ENCODE data around the gene SRCAP. TPM values are rescaled to one million over a fixed set of nuclear protein-coding genes. Genes with fewer than 3 reads are reported as not detected.

Gene SRCAP
- total RNA-seq, 2 experiments from 2014 or later: 86.3 to 93.3 TPM

DNA sequence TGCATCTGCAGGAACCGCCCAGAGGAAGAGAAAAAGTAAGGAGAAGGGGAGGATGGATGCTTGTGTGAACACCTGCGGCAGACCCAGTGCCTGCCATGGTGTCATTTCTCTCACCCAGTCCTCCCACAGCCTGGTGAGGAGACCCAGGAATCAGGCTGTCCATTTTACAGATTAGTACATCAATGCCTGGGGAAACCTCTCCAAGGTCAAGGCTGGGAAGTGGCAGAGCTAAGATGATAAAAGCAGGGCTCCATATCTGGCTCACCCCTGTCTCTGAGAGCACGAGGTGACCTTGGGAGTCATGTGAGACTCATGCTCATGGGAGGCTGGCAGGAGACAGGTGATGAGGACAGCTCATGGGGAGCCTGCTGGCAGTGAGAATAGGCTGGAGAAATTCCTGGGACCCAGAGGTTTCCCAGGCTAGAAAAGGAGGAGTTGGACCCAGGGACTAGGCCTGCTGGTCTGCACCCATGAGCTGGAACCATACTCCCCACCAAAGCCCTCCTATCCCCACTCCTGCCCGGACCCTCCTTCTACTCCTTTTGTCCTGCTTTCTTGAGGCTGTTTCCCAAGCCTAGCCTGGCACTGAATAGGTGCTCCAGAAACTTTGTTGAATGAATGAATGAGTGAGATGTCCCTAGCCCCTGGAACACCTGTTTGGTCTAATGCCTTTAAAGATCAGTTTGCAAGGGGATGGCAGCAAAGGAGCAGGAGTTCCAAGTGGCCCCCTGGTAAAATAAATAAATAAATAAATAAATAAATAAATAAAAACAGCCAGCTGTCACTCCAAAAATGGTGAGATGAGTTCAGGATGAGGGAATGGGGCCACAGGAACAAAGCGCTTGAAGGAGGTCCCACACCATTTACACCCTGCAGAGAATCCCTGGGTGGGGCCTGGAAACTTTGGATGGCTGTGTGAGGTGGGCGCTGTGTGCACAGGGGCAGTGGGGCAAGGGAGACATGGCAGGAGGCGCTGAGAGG lies 86.4 kb downstream of the SRCAP start:
- no peak for ATAC-seq
- no peaks in the 10 kb centered on the region for H3K9me3 Mint-ChIP-seq (ENCODE audit: low read depth)
- peaks cover 22% of the 10 kb centered on the region for H3K27me3 Mint-ChIP-seq
- peaks cover 5% of the 10 kb centered on the region for H3K4me1 Mint-ChIP-seq
- no peak for DNase-seq
- peak overlapping the region; percentile 57 for H3K4me3 Mint-ChIP-seq
- CTCF ChIA-PET: interaction anchor here (0.9 to 1.7 kb wide), 6 partner anchors 8 to 88 kb away, joined by 3 to 5 read pairs (median 3); no protein-coding TSS in a partner anchor
- no peaks in the 10 kb centered on the region for H3K36me3 Mint-ChIP-seq
- no peak overlapping the region for H3K27ac Mint-ChIP-seq

DNA sequence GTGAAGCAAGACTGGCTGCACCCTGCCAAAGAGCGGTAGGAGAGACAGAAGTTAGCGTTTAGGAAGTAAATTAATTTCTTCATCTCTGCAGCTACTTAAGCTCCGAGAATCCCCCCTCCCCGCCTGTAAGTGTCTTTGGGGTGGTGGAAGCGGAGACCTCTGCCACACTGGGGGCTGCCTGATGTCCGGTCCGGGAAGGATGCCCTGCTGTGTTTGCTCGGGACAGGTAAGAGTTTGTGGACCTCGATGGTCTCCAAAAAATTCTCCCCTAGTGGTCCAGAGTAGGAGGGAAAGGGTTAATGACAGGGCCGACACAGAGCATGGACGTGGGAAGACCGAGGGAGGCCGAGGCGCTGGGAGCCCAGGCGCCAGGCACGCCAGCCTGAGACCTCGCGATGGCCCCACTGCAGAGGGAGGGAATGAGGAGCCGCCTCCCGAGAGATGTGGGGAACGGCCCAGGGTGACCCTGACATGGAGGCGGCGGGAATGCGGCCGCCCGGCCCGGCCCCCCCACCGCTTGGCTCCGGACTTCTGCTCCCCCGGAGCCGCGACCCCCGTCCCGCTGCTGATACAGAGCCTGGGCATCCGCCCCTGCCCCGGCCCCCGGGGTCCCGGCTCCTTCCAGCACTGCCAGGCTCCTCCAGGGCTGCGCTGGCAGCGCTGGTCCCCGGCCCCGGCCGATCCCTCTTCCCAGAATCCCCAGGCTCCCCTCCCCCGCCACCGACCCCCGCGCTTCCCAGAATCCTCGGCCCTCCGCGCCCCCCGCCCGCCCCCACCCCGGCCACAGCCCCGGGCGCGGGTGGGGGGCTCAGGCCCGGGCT lies 87.4 kb downstream of the SRCAP start:
- no peaks in the 10 kb centered on the region for H3K36me3 Mint-ChIP-seq
- peak; percentile 59 for ATAC-seq
- H3K4me3 Mint-ChIP-seq: peak overlapping the region; percentile 57
- peaks cover 22% of the 10 kb centered on the region for H3K27me3 Mint-ChIP-seq
- no peak overlapping the region for H3K27ac Mint-ChIP-seq
- peaks cover 5% of the 10 kb centered on the region for H3K4me1 Mint-ChIP-seq
- no peak for DNase-seq
- CTCF ChIA-PET: interaction anchor here (0.9 to 1.7 kb wide), 3 partner anchors 11 to 28 kb away, joined by 3 to 5 read pairs (median 4); no protein-coding TSS in a partner anchor
- H3K9me3 Mint-ChIP-seq (ENCODE audit: low read depth): no peaks in the 10 kb centered on the region

DNA sequence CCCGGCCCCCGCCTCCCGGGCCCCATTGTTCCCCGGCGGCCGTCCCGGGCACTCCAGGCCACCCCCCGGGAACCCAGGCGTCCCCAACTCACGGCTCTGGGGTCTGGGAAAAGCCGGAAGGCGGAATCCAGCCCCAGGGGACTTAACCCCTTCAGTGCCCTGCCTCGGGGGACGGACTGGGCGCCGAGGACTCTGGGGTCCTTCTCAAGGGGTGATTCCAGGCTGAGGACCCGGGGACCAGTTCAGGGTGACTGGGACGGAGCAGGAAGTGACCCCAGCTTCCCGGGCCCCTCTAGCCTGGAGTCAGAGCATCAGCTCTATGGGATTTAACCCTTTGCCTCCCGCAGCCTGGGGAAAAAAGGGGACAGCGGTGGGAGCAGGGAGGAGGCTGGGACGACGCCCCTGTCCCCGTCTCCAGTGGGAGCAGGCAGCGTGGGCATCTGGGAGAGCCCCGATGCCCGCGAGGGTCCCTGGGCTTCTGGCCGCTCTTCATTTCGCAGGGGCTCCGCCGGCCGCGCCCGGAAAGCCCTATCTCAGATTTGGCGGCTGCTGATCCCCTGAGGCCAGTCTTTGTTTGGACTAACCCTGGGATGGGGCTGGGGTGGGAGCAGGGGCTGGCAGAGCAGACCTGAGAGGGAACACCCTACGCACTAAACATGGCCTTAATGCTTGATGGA lies 88.1 kb downstream of the SRCAP start, which contains the start of gene ZNF629:
TSS of gene ZNF629 (minus strand) at position 270 of the 677 bp plus-strand sequence. CDS start 2,723 bp downstream, outside the sequence.
- H3K36me3 Mint-ChIP-seq: no peaks in the 10 kb centered on the region
- H3K9me3 Mint-ChIP-seq (ENCODE audit: low read depth): no peaks in the 10 kb centered on the region
- H3K27me3 Mint-ChIP-seq: peaks cover 22% of the 10 kb centered on the region
- DNase-seq (no peak), ATAC-seq (peak; percentile 53)
- H3K27ac Mint-ChIP-seq: peak within 1 kb of the TSS; percentile 15
- peaks cover 5% of the 10 kb centered on the region for H3K4me1 Mint-ChIP-seq
- peak within 1 kb of the TSS; percentile 72 for H3K4me3 Mint-ChIP-seq
- CTCF ChIA-PET: no interaction called here

DNA sequence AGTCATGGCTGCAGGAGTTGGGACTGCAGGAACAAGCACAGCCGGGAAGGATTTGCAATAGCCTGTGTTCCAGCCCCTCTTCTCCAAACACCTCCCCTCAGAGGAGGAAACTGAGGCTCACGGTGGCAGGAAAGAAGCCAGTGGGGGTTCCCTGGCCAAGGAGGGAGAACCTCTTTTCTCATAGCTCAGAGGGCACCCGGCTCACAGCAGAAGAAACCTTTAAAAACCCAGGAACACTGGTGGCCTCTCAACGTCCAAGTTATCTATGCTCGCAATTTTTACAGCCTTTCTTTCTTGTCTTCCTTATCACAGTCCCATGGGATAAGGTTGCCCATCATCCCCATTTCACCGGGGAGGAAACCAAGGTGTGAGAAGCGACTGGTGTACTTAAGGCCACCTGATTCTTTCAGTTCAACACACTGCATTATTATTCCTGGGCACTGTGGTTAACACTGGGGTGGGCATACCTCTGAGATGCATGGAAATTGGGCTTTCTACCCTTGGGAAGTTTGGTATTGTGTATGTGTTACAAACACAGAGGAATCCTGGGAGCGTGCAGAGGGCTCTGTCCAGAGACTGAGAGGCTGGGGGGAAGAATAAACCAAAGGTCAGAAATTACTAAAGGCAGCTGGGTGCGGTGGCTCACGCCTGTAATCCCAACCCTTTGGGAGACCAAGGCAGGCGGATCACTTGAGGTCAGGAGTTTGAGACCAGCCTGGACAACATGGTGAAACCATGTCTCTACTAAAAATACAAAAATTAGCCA lies 88.8 kb downstream of the SRCAP start:
- Mint-ChIP-seq H3K9me3 (ENCODE audit: low read depth) (no peaks in the 10 kb centered on the region), H3K27ac (no peak overlapping the region), H3K36me3 (no peaks in the 10 kb centered on the region), H3K4me1 (peaks cover 5% of the 10 kb centered on the region), H3K4me3 (peak overlapping the region; percentile 72), H3K27me3 (peaks cover 22% of the 10 kb centered on the region)
- DNase-seq (no peak), ATAC-seq (no peak)
- CTCF ChIA-PET: no interaction called here

Other genes with a start within 250 kb of the SRCAP start
- gene ITGAL, start 226.4 kb upstream of the SRCAP start, total RNA-seq: 100 to 1,000 TPM; 566 to 685 TPM
- gene ZNF768, start 172.6 kb upstream of the SRCAP start, total RNA-seq: 10 to 100 TPM in 1 of 2 experiments, 1 to 10 TPM in 1; 6.2 to 10.3 TPM
- 10 to 100 TPM; 11.3 to 13.2 TPM for gene ZNF747, start 164.3 kb upstream of the SRCAP start, total RNA-seq
- 10 to 100 TPM; 14.0 to 15.6 TPM for gene ZNF764, start 140.8 kb upstream of the SRCAP start, total RNA-seq
- gene ZNF688, start 127.5 kb upstream of the SRCAP start, total RNA-seq: 10 to 100 TPM; 14.5 to 14.7 TPM
- 10 to 100 TPM; 18.9 to 21.2 TPM for gene ZNF785, start 113.5 kb upstream of the SRCAP start, total RNA-seq
- gene ZNF689, start 88.8 kb upstream of the SRCAP start, total RNA-seq: 10 to 100 TPM; 12.2 to 15.3 TPM
- 100 to 1,000 TPM; 111 to 116 TPM for gene PRR14, start 48.2 kb upstream of the SRCAP start, total RNA-seq
- 100 to 1,000 TPM; 102 to 142 TPM for gene FBRS, start 40.7 kb upstream of the SRCAP start, total RNA-seq
- gene PHKG2, start 49.3 kb downstream of the SRCAP start, total RNA-seq: 10 to 100 TPM; 45.8 to 46.5 TPM
- 1 to 10 TPM; 4.1 to 4.6 TPM for gene CFAP119, start 62.9 kb downstream of the SRCAP start, total RNA-seq
- 100 to 1,000 TPM; 103 to 106 TPM for gene RNF40, start 63.2 kb downstream of the SRCAP start, total RNA-seq
- 1 to 10 TPM; 1.6 to 2.5 TPM for gene ZNF629, start 88.0 kb downstream of the SRCAP start, total RNA-seq
- gene BCL7C, start 194.9 kb downstream of the SRCAP start, total RNA-seq: 10 to 100 TPM; 25.6 to 26.8 TPM
- under 1 TPM; 0.35 to 0.47 TPM for gene CTF1, start 197.4 kb downstream of the SRCAP start, total RNA-seq
- gene FBXL19, start 224.4 kb downstream of the SRCAP start, total RNA-seq: 10 to 100 TPM; 26.1 to 29.2 TPM
- 10 to 100 TPM; 19.5 to 20.5 TPM for gene ORAI3, start 249.9 kb downstream of the SRCAP start, total RNA-seq